HG03196 (cell line): ENCODE results near the gene TMEM212.
A peak's percentile ranks its signal among the peaks of the same experiment; 100 is the strongest.

ENCODE experiments used
- ATAC-seq: cut with Tn5 transposase; IDR thresholded peaks from one replicate; pipeline ENCODE4 v1.9.1; 2021; ENCODE audit not compliant: unreplicated experiment

TMEM212 gene

DNA sequence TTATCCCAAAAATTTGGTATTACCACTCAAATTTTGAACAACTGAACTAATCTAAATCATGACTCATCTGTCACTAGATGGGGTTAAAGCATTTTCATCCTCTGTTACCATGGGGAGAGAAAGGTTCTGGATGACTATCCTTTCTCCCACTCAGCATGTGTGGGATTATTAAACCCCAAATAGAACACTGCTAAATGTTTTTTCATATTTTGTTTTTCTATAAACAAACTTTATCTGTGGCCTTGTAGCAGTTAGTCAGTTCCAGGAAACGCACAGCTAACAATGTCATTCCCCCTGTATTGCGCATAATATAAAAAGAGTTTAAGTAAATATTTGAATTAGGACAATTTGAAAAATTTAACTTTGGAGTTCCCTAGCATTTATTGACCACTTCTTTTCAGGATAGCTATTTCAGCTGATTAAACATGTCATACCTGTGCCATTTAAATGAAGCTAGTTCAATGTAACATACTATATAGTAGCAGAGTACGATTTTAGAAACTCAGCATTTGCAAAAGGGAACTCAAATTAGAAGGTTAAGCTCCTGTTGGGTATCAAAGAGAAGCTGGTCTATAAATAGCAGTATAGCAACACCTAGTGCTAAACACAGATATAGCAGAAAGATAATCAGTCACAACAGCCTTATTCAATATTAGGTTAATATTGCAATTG, 9.2 kb upstream of the TMEM212 start:
- peak; percentile 51 for ATAC-seq

DNA sequence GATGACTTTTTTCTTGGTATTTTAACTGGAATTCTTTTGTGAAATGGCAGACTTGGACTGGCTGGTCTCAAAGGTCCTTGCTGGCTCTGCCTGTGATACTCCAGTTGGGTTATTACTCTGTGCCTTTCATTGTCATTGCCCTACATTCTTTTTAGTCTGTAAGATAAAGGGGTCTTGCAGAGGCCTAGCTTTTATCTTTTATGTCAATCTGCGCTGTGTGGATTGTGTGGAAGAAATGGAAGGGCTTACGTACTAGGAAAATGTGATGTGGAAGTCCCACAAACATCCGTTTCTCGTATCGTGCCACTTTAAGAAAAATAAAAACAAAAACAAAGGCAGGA, 8.7 kb upstream of the TMEM212 start:
- no peak for ATAC-seq

DNA sequence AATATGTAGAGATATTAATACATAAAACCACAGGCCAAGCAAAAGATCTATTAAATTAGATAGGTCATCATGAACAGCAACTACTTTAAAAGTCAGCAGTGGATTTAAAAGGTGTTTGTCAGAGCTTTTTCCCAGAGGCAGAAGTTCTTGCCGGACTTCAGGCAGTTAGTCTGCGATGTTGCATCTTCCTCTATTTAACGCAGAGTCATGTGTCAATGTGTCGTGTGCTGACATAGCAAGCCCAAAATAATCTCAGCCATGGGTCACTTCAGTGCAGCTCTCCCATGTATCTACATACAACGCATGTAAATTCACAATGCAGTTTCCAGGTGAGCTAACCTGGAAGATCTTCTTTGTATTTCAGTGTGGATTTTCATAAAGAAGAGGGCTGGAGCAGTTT, 8.0 kb upstream of the TMEM212 start:
- no peak for ATAC-seq

DNA sequence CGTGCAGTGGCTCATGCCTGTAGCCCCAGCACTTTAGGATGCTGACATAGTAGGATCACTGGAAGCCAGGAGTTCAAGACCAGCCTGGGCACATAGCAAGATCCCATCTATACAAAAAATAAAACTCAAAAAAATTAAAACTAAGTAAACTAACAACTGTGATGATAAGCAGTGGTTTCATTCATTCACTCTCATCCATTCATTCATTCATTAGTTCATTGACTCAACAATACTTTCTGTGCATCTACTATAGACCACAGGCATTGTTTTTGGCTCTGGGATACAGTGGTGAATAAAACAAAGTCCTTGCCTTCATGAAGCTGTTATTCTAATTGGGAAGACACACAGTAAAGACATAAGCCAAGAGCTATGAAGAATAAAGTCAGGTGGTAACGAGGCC, 7.5 kb upstream of the TMEM212 start:
- ATAC-seq, result no peak

DNA sequence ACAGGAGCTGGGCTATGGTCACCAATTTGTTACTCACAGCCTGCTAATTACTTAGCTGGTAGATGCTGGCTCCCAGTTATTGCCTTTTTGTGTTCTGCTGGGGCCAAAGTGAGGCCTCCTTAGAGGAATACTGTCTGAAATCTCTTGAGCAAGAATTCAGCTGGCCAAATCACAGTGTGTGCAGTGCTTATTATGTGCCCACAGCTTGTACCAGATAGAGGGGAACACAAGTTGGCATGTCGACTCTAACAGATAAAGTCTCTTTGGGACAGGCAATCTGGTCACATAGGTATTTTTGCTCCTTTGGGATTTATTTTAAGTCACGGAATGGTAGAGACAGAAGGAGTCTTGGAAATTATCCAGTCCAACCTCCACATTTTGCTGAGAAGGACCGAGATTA, 6.3 kb upstream of the TMEM212 start:
- ATAC-seq, result no peak

DNA sequence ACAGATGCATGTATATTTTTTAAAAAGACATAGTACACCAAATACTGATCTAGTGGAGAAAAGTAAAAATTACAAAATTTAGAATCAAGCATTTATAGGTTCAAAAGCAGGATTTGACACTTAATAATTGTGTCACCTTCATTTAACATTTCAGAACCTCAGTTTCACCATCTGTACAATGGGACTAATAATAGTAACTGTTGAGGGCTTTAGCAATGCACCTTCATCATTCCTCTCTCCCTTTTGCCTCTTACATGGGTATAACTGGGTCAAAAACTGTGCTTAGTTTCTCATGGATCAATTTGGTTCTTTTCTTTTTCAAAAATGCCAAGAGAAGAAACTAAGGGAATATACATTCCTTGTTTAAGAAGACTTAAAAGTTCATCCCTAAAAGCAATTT, 5.5 kb upstream of the TMEM212 start:
- no peak for ATAC-seq

DNA sequence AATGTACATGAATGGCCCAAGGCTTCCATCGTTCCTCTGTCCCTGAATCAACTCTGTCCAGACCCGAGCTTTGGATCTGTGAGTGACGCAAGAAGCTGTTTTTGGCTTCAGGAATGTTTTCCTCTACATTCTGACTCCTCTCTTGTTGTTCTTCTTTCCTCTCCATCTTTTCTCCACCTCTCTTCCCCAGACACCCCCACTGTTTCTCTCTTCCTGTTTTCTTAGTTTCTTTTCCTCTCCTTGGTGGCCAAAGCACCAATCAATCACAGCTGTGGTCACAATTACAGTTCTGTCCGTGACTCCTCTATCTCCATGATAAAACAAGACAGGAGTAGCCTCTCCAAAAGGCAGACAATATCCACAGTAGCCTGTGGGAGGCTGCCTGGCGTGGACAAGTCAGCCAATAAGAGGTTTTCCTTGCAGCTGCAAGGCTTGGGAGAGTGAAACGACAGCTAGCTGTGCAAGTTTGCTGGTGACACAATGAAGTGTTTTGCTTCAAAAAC, 4.9 kb upstream of the TMEM212 start:
- ATAC-seq, result no peak

DNA sequence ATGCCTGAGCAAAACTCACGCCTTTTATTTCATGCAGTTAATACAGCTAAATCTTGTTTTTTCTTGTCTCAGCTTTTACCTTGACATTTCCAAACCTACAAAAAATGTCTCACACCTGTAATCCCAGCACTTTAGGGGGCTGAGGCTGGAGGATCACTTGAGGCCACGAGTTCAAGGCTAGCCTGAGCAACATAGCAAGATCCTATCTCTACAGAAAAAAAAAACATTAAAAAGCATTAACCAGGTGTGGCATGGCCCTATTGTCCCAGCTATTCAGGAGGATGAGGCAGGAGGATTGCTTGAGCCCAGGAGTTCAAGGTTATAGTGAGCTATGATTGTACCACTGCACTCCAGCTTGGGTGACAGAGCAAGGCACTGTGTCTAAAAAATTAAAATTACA, 3.9 kb upstream of the TMEM212 start:
- no peak for ATAC-seq

DNA sequence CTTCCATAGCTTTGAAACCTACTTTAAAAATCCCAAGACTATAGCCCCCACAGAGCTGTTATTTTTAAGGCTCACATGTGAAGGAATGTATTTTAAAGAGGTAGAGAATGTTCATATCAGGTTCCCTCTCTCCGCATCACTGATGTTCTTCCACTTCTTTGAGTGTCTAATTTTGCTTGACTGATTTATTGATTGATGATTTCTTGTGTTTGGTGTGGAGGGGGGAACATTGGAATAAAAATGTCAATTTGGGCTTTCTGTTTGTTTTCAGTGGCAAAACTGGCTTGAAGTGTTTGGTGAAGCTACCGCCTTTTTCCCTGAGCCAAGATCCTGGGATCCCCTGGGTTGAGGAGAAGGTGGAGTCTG, 2.7 kb upstream of the TMEM212 start:
- ATAC-seq, result no peak

DNA sequence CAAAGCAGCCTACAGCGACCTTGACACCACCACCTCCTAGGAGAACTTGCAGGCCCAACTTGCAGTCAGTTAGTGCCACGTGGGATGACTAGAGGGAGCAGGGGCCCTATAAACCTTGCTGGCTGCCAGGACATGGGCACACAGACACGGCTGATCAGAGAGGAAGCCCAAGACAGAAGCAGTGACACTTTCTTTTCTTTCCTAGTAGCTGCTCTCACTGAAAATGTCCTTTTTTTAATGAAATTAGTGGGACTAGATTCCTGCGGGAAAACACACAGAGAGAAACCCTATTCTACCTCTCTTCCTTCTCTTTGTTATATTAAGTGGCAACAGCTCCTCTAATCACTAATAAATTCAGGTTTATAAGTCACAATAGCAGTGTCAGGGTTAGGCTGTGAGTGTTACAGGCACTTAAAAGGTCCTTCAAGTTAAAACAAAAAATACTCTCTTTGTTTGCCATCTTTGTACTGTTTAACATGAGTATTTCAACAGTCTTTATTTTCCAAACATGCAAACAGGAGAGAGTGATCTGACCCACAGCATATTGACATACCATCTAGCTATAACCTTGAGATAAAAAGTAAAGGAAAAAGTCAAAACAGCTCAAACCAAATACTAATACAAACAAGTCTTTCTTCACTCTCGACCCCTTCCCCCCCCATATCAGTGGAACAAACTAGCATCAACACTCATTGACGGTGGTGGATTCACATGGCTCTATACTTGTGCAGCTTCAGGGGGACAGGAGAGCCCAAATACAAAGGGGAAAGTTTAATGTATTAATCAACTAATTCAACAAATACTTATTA, 2.1 kb upstream of the TMEM212 start:
- no peak for ATAC-seq

DNA sequence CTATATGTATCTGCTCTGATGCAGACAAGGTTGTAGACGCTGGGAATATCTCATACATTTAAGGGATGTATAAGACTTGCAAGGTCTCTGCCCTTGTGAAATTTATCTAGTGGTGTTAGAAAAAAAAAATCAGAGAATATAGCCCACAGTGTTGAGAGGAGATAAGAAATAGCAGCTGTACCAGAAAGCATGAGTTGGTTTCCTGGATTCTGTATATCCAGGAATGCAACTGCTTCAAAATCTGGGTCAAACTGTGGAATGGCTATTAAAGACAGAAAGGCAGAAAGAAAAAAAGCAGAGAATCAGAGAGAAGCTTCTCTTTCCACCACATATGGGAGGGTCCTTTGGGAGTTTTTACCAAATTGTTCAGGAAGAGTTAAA, 1.5 kb upstream of the TMEM212 start:
- ATAC-seq, result no peak

DNA sequence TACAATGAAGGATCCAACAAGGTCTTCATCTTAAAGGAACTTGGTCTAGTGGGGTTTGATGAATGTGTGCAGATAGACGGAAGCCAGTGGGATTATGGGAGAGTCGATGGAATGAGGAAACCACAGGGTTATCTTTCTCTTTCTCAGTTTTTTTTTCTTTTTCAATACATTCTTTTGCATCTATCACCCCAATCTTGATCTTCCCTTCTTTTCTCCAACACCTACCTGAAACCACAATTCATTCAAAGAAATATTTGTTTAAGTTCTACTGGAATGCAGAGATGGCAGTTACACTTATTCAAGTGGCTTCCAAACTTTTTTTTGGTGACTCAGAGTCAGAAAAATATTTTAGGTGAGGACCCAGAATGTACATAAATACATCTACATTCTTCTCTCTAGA, 1.7 kb downstream of the TMEM212 start:
- no peak for ATAC-seq

DNA sequence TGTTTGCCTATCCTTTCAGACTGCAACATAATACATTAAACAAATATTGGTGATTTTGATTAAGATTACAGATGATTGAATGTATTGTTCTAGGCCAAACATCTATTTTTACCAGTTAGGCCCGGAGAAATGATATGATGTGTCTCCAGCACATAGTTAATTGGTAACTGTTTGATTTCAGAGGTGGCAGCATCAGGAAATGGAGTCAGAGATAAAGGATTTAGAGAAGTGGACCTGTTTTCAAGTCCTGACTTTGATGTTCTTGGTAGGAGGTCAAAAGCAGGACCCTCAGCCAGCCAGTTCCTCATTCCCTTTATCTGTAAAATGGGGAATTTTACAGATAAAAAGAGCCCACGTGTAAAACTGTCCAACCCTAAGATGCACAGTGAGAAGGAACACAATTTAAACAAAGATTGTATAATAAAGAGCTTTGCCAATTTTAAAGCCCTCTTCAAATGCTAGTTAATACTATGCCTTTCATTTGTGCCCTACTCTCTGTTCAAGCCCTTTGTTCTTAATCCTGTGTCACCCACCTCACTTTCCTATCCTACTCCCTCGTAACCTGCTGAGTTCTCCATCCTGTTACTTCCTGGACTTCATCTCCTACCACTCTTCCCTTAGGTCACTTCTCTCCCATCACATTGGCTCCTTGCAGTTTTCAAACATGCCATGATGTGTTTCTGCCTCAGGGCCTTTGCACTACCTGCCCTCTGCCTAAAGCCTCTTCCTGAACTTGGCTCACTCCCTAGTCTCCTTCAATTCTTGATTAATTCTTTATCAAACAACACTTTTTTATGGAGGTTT, 2.5 kb downstream of the TMEM212 start:
- ATAC-seq, result no peak

DNA sequence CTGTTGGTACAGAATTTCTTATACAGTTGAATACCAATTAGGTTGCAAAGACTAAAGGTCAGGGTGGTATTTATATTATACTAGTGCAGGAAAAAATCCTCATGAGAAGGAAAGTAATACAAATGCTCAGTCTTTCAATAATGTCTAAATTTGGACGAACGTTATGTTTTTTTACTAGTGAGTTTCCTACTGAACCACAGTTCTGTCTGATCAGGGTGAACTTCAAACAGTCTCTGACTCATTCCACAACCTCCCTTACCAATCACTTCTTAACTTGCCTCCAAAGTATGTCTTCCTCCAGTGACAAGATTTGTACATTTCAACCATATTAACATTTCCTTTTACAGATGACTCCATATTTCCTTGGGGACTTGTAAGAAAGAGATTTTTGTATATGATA, 3.4 kb downstream of the TMEM212 start:
- peak; percentile 95 for ATAC-seq

DNA sequence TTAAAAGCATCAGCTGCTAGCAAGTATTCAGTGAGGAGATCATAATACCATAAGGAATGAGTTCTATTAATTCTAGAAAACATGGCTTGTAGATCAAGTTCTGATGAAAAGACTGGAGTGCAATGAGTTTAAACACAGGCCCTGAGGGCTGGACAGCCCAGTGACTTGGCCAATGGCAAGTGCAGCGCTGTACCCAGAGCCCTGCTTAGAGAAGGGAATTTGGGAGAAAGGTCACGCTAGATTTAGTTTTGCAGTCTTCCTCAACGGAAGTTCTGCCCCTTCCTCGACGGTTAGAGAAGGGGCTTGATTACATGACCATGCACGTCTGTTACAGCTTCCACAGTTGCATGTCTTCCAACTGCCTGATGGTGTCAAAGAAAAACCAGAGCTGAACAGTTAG, 4.0 kb downstream of the TMEM212 start:
- no peak for ATAC-seq

DNA sequence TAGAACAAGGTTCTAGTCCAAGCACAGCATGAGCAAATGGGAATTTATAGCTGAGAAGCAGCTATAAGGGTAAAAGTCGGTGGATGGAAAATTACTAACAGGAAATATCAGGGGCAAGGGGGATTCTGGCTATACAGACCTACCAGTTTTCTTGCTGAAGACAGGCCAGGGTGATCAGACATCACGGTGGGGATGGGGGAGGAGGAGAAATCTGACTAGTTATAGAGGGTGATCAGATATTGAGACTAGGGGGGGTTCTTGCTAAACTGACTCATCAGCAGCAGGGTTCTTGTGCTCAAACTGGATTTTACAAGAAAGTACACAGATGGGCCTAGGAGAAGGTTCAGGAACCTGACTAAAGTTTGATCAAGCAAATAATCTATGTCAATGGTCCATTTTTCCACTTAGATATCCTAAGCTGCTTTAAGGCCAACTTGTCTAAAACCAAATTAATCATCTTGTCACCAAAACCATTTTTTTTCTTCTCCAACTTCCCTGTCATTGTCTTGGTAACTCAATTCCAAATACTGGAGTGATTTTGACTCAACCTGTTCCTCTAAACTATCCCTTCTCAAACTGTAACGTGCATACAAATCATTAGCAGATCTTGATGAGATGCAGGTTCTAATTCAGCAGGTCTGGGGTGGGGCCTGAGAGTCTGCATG, 4.6 kb downstream of the TMEM212 start:
- no peak for ATAC-seq

DNA sequence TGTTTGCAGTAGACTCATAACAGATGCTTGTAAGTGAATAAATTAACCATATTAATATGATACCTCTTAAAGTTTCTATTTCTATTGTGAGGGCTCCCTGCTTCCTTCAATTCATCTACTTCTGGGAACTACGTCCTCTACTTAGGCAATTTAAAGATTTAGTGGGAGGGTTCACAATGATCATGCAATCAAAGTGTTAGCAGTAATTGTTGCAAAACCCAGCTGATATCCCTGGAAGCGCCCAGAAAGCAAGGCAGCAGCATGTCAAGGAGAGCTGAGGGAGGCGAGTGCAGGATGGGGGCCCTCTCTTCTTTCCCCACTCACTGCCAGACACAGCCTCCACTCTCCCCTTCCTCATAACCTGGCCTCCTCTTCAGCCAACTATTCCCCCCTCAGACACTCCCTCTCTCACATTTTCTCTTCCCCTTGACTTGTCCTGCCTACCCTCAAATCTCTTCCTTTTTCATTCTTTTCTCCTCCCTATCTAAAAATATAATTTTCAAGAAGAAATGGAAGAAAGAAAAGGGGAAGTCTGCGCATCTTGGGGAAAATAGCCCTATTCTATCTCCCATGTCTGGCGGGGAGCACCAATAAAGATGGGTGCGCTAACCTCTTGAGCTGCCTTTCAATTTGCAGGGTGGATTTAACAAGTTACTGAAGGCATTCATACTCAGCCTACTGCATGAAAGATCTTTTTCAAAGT, 6.6 kb downstream of the TMEM212 start:
- ATAC-seq, result no peak

DNA sequence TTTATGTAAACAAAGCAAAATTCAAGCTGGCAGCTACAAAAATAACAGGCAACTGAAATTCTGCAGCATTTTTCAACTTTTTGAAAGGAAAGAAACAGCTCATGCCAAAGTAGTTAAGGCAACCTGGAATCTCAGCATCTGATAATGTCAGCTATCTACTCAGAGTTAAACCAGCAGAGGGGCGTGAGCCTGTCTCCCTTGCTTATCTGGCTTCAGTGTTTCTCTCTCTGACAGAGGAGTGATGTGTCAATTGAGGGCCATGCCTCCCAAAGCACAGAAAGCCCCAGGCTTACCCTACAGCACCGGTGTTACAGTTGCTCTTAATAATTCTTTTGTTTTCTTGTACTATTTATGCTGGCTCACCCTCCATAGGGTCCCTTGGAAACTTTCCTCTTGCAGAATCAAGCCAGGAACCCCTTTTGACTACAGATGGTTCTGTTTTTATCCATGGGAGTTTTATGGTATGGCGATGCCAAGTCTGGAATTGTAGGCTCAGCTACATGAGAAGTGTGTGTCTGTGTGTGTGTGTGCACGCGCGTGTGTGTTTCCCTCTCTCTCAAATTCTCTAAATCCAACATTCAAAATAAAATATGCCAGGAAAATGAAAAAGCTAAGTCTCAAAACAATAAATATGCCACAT, 7.3 kb downstream of the TMEM212 start:
- no peak for ATAC-seq

DNA sequence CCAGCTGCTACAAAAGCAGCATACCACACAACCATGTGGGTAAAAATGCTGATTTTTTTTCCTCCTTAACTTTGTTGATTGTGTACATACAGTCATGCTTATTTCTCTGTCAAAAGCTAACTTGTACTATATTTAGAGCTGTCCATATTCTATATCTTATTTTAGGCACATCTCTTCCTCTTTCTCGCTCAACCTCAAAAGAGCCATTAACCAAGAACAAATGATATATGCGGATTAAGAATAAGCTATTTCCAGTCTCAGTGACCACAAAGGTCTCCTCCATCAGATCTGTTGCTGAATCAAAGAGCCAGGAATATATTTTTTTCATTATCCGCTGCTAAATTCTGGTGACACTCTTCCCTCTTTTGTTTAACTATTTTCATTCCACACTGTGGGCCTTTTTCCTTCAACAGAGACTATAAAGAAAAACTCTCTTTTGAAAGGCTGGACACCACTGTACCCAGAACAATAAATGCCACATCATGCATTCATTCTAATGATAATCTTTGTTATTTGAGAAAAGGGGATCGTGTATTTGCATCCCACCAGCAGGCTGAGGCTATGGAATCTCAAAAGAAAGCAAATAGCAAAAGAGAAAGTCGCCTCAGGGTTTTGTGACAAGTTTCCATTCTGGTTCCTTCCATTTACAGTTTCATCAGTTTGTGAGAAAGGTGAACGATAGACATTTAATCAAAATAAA, 8.0 kb downstream of the TMEM212 start:
- ATAC-seq, result no peak

DNA sequence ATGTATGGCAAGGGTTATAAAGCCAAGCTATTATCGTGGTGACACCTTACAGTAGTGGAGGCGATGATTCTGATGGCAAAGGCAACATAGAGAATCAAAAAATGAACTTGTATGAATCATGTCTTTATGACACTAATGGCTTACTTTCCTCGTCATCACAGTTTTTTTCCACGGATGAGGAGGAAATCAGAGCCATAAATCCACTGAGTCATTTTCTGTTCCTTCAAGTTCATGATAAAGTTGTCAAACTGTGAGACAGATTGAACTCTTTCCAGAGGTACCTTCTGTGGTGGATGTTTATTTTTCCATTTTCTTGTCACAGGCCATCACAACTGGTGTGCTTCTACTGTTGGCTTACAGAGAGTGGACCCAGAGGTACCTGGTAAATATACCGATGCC, 8.5 kb downstream of the TMEM212 start:
- ATAC-seq, result no peak
